H1 (cell line): ENCODE results near the gene FRY. TPM values are rescaled to one million over a fixed set of nuclear protein-coding genes. Genes with fewer than 3 reads are reported as not detected.

ENCODE experiments used
- SP1 ChIP-seq: IDR thresholded peaks from 2 replicates; pipeline ENCODE4 v1.6.1; 2011; ENCODE audit warnings: low read depth, low read length
- USF2 ChIP-seq: IDR thresholded peaks from 2 replicates; pipeline ENCODE4 v1.6.1; 2011; ENCODE audit warnings: low read length, improper control_type of control experiment
- polyA plus RNA-seq, 7 experiments: library from polyadenylated mRNA; depleted of rRNA in 3 of 7; stranded (reverse) in 5 of 7; unstranded in 2 of 7; fragments of >200 nt in 5 of 7; fragments of 200-250 nt in 2 of 7; gene quantifications; 1 replicate in 5 of 7; 2 replicates in 1 of 7; 4 replicates in 1 of 7; pipeline versions ENCODE4 v1.2.1 to v1.2.3, GENCODE V29; 2011 to 2013; ENCODE audit warnings: missing spikeins in 2 of 7, mixed read lengths in 2 of 7
- total RNA-seq: library from RNA; stranded (reverse); fragmentation: NEBNext Ultra II Directional; extraction: Animal tissue kit (Norgen Biotek cat#: 25700); gene quantifications from 2 replicates; pipeline ENCODE4 v1.2.1, GENCODE V29; 2021

FRY gene
- total and polyA plus RNA-seq, 2 of the 8 experiments (the other 6 are each of a cell fraction or from before 2014, with no cell fraction given) = 4.3 to 9.2 TPM

GRCh38 chr13:32001154-32001768, 30.3 kb upstream of the FRY start (continued):
- TF ChIP-seq USF2 (no peak), SP1 (no peak)
- TF ChIP-seq, all 59 proteins: peak for 2
